ENCODE data around the gene CEP85L. TPM values are rescaled to one million over a fixed set of nuclear protein-coding genes. Genes with fewer than 3 reads are reported as not detected.
"Not testable (repeated sequence)": the region's sequence is repeated elsewhere in the genome, so short reads cannot be mapped to it uniquely, and the experiment has no call there.

Gene CEP85L
- polyA plus RNA-seq, 3 donors = 1.0 to 2.0 (median 1.6) TPM

- no peak overlapping the region for H3K27ac ChIP-seq (ENCODE audit: low read depth, low read length)
- 91 to 95% (median 93%) methylated on average over 3 of the region's 3 CpGs for WGBS, 3 donors
Measured at GRCh38 chr6:118489990-118490389, 161.4 kb downstream of the CEP85L start.

DNA sequence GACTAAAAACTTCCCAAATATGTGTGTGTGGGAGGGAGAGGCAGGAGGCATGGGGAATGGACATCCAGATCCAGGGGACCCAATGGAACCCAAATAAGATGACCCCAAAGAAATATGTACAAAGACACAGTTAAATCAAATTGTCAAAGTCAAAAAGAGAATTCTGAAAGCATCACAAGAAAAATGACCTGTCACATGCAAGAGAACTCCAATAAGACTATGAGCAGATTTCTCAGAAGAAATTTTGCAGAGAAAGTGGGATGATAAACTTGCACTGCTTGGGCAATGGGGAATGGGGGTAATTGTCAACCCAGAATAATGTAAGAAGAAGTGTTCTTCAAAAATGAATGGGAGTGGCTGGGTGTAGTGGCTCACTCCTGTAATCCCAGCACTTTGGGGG is 162.8 kb downstream of the CEP85L start:
- no peak overlapping the region for H3K27ac ChIP-seq (ENCODE audit: low read depth, low read length)

GRCh38 chr6:118485601-118486550 is 165.5 kb downstream of the CEP85L start:
- H3K27ac ChIP-seq (ENCODE audit: low read depth, low read length) = no peak overlapping the region
- 89 to 98% (median 94%) methylated on average over 2 of the region's 2 CpGs for WGBS, 3 donors

GRCh38 chr6:118476551-118476950 is 174.8 kb downstream of the CEP85L start:
- no peak overlapping the region for H3K27ac ChIP-seq (ENCODE audit: low read depth, low read length)
- WGBS, 3 donors = 80 to 87% (median 82%) methylated on average over 3 of the region's 3 CpGs

DNA sequence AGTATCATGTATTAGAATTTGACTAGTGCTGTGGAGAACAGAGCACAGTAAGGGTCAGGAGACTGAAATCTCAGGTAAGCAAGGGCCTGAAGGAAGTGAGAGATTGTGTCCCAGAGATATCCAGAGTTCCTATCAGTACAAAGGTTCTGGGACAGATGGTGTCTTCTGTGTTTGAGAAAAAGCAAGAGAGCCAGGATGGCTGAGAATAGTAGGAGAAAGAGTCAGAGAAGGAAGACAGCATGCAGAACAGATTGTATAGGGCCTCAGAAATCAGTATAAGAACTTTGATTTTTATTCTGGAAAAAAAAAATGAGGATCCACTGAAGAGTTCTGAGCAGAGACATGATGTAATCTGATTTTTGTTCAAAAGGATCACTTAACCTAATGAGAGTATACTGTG is 178.1 kb downstream of the CEP85L start:
- no peak overlapping the region for H3K27ac ChIP-seq (ENCODE audit: low read depth, low read length)

DNA sequence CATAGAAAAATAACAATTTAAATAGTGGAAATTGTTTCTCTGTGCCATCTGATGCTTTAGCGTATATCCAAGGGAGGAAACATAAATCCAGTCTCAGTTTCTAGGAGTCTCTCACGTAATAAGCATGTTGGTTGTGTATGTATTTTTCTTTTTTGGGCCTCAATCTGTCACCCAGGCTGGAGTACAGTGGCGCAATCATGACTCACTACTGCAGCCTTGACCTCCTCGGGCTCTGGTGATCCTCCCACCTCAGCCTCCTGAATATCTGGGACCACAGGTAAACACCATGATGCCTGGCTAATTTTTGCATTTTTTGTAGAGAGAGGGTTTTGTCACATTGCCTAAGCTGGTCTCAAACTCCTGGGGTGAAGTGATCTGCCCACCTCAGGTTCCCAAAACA is 181.9 kb downstream of the CEP85L start:
- WGBS, 3 donors = 94 to 97% (median 97%) methylated on average over 4 of the region's 4 CpGs
- H3K27ac ChIP-seq (ENCODE audit: low read depth, low read length) = no peak overlapping the region

GRCh38 chr6:118468682-118469465 is 182.5 kb downstream of the CEP85L start:
- 44 to 72% (median 66%) methylated on average over 4 of the region's 4 CpGs for WGBS, 3 donors
- no peak overlapping the region for H3K27ac ChIP-seq (ENCODE audit: low read depth, low read length)

DNA sequence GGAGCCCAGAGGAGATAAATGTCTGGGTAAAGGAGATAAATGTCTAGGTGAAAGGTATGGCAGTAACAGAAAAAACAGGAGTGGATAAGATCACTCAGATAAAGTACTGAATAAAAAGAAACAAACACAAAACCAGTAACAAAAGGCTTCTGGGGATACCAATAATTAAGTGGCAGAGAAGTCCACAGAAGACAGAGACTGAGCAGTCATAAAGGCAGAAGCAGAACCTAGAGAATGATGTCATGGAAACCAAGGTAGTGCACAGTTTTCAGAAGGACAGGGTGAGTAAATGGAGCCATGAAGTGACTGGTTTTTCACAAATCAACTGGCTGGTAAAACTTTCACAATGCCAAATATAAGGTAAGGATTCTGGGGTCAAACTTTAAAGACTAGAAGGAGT is 184.2 kb downstream of the CEP85L start:
- H3K27ac ChIP-seq (ENCODE audit: low read depth, low read length) = no peak overlapping the region

- H3K27ac ChIP-seq (ENCODE audit: low read depth, low read length) = no peak overlapping the region
- WGBS, 3 donors = 92 to 93% (median 93%) methylated on average over 2 of the region's 2 CpGs
Measured at GRCh38 chr6:118464620-118465019, 186.8 kb downstream of the CEP85L start.

DNA sequence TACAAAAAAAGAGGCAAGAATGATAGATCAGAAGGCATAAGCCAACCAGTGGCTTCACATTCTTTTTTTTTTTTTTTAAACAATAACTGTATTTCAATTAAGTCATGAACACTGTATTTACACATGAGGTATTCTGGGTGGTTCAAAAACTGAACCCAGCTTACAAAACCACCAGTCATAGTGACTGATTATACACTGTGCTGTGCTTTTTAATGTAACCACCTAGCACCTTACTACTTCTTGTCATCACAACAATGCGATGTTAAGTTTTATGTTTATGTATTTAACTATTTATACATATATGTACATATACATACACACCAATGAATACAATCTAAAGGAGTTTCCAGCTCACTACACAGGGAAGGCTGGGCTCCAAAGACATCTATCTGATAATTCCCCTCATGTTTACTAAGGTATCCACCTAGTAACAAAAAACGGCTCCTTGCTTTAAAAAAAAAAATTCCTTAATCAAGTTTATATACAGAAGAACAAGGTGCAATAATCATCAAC is 190.4 kb downstream of the CEP85L start:
- H3K27ac ChIP-seq (ENCODE audit: low read depth, low read length) = no peak overlapping the region
- 84 to 92% (median 91%) methylated on average over 2 of the region's 2 CpGs for WGBS, 3 donors

DNA sequence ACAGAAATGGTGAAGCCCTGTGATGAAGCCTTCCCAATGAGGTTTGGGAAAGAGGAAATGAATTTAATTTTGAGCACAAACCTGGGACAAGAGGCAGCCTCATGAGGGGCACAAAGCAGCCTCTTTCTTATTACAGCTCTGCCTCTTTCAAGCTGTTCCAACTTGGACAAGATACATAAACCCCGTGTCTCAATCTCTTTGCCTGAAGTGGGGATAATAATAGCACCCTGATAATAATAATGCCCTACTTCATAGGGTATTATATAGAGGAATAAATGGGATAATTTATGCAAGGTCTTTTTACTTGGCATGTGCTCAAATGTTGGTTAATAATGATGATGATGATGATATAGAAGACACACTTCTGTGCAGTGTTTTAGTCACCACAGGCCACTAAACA is 194.4 kb downstream of the CEP85L start:
- H3K27ac ChIP-seq (ENCODE audit: low read depth, low read length) = no peak overlapping the region
- WGBS, 3 donors = 80 to 88% (median 86%) methylated on average over 1 of the region's 1 CpG

DNA sequence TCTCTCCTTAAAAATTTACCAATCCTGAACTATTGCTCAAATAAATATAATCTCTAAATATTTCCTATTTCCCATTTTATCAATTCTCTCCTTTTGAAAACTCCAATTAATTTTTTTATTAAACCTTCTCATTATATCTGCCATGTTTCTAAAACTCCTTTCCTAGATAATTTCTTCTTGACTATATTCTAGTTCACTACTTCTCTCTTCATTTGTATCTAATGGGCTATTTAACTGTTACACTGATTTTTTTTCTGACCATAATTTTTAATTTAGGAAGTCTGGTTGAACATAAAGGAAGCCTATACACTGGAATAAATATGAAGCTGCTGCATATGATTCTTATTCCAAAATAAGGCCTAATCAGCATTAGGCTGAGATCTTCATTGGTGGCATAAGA is 199.6 kb downstream of the CEP85L start:
- no peak overlapping the region for H3K27ac ChIP-seq (ENCODE audit: low read depth, low read length)

DNA sequence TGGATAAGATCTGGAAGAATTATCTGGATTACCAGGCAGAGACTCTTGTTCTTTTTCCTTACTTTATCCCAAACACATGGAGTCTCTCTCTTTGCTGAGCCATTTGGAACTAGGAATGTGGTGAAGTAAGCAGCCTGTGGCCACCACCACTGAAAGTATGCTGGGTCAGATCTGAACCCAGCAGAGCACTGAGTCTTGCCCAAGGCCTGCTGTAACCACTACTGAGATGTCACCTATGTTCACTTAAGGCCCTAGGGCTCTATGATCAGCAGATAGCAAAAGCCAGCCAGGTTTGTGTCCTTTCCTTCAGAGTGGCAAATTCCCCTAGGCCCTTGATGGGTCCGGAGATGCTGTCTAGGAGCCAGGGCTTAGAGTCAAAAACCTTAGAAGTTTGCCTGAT is 206.6 kb downstream of the CEP85L start:
- H3K27ac ChIP-seq (ENCODE audit: low read depth, low read length) = no peak overlapping the region
- 97 to 100% (median 100%) methylated on average over 1 of the region's 1 CpG for WGBS, 3 donors

DNA sequence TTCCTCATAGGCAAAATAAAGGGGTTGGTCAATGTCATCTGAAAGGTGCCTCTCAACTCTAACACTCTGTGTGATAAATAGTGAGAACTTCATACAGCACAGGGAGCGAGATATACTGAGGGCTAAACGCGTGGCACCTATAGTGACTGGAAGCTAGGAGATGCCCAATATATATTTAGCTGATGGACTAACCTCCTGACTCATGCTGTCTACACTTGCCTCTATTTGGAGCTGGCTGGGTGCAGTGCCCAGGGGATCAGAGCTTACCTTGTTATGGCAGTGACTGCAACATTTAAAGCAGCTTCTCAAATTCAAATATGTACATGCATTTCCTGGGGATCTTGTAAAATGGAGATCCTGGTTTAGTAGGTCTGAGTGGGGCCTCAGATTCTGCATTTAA is 214.9 kb downstream of the CEP85L start:
- 54 to 62% (median 60%) methylated on average over 3 of the region's 3 CpGs for WGBS, 3 donors
- no peak overlapping the region for H3K27ac ChIP-seq (ENCODE audit: low read depth, low read length)

DNA sequence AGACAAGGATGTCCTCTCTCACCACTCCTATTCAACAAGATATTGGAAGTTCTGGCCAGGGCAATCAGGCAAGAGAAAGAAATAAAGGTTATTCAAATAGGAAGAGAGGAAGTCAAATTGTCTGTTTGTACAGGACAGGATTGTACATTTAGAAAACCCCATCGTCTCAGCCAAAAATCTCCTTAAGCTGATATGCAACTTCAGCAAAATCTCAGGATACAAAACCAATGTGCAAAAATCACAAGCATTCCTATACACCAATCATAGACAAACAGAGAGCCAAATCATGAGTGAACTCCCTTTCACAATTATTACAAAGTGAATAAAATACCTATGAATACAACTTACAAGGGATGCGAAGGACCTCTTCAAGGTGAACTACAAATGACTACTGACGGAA is 217.2 kb downstream of the CEP85L start:
- 89 to 95% (median 93%) methylated on average over 3 of the region's 3 CpGs for WGBS, 3 donors
- not testable (repeated sequence) for H3K27ac ChIP-seq (ENCODE audit: low read depth, low read length)

GRCh38 chr6:118421312-118421711 is 230.1 kb downstream of the CEP85L start:
- not testable (repeated sequence) for H3K27ac ChIP-seq (ENCODE audit: low read depth, low read length)
- WGBS, 3 donors = 67 to 83% (median 75%) methylated on average over 5 of the region's 5 CpGs

- no peak overlapping the region for H3K27ac ChIP-seq (ENCODE audit: low read depth, low read length)
Measured at GRCh38 chr6:118419448-118420394, 231.7 kb downstream of the CEP85L start.

Data from adipose tissue (tissue), 3 donors.